Stimulated activated CD4-positive, alpha-beta T cell treated with anti-CD3 and anti-CD28 coated beads, Interleukin-15, amount 100 ng/mL, for 1 hour (primary cell): Measurements from ENCODE around the gene SLC8A1.

Source experiments
- DNase-seq, 2 donors: peaks; one replicate each; pipeline ENCODE4 v3.0.0-alpha.2; 2020; ENCODE audit warnings: low read depth in 1 of 2, low spot score in 1 of 2

SLC8A1 gene

DNA sequence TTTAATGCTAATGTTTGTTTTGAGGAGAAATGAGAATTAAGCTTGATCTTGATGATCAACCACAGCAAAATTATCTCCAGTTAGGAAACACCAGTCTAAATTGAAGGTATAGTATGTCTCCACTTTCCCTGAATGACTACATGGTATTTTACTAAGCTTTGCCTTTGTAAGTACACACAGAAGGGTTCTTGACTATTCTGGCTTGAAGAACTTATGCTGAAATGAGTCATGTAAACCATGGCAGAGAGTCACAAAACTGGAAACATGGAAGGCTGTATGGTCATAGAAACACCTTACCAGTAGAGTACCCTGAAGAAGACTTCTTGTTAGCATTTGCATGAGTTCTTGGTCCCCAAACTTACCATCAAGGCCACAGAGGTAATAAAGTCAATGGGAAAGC lies 250.5 kb downstream of the SLC8A1 start:
- DNase-seq: no peak

DNA sequence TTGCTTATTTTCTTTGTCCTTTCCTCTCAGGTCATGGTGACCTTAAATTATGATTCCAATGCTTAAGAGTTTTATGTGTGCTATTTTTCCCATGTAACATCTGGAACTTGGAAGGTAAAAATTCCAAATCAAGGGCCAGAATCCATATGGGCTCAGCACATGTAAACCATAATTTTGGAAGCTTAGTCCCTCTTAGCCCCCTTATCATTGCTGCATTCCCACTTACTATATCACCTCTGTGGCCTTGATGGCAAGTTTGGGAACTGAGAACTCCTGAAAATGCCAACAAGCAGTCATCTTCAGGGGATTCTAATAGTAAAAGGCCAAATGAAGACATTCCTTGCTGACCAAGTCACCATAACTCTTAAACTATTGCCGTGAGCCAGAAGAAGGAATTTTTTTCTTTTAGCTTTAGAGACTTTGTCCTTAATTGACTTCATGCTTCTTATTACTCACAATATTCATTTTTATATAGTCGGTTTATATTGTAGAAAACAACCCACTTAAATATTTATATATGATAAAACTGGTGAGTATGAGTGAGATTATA lies 251.4 kb downstream of the SLC8A1 start:
- no peak for DNase-seq

DNA sequence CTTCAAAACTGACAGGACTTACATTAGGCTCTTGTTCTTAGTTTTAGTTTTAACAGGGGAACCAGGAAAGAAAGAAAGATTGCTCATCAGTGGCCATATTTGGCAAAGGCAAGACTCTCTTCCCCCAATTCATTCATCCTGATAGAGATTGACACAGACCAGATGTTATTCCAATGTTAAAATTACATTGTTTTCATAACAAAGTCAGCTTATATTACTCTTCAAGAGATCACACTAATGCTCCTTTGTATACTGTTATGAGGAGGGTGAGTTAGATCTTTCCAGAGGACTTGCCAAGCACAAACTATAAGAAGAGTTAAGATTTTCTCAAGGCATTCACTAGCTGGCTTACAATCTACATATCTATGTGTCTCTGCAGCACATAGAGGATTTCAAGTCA lies 252.1 kb downstream of the SLC8A1 start:
- no peak for DNase-seq

DNA sequence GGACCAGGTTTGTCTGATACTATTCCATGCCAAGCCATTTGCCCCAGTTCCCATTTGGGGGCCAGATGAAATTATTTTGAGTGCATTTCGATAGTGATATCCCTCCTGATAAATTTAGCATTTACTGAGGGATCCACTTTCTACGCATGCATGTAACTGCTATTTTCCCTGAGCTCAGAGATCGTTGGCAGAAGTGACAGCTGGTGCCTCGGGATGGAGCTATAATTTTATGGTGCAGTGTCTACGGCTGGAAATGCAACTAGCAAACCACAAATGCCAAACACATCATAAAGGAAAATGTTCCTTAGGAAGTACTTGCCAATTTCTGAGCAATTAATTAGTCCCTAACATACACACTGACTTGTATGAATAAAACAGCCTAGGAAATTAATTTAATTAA lies 254.8 kb downstream of the SLC8A1 start:
- no peak for DNase-seq

DNA sequence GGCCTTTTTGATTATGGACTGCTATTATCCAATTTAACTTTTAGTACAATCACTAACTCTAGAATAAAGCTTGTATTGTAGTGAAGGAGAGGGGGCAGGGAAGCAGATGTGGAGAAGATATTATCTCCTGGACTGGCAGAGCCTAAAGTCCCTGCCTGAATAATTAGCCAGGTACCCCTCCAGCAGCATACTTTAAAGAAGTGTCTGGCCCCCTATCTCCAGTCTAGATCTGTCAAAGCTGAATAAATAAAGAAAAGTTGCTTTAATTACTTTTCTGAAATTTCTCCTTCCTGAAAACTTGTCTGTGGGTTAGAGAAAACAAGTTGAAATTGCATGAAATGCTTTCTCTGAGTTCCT lies 258.2 kb downstream of the SLC8A1 start:
- DNase-seq: no peak

DNA sequence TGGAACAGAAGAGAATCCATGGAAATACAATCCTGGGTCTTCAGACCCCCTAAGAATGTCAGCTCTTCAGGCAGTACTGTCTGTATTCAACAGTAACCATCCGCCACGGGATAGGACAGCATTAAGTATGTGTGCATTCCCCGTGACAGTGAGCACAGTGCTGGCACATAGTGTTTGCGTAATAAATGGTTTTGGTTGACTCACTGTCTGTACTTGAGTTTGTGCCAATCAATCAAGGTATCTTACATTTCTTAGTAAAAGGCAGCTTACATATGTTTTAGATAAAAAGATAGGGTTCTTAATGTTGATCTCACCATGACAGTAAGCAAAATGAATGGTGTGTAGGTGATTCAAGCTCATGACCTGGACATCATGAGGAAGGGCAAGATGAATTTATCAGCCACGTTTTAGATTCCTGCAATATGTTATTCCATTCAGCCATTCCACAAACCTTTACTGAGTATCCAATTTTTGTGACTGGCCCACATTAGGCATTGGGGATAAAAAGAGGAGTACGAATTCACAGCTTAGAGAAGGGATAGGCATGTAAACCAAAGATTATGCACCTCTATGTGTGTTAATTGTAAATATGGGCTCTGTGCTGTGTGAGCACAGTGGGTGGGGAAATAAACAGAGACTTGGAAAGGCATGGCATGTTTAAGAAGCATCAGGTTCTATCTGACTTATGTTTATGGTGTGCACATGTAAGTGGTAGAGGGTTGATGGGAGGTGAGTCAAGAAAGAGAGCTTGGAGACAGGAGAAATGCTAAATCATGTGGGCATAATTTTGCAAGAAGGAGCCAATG lies 258.8 kb downstream of the SLC8A1 start:
- no peak for DNase-seq

DNA sequence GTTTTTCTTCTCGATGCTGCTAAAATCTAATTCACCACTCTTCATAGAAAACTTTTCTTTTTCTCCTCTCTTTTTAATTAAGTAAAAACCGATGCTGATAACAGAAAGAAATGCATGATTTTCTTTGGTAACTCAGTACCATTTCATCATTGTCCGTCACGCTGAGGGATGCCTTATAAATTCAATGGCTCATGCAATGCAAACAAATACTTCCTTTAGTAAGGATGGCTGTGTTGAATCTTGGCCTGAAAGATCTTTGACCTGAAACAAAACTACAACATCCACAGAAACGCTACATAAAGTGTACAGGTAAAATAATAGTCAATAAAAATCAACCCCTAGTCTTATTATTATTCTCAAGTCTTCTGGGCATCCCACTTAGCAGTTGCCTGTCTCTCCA lies 261.4 kb downstream of the SLC8A1 start:
- DNase-seq: no peak

DNA sequence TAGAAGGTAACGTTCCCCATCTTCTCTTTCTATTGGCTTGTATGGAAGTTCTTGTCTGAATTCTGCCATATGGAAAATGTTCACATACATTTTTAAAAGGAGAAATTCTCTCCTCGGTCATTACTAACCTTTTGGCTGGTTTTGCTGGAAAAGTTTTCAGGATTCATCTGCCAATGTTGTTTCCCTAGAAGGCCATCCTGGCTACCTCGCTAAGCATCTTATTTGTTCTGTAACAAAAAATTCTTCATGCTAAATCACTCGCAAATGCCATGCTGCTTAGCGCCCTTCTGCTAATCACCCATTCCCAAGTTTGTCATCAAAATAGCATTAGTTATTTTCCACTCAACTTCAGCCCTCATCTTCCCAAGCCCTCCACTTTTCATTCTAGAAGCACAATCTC lies 262.0 kb downstream of the SLC8A1 start:
- DNase-seq: no peak

DNA sequence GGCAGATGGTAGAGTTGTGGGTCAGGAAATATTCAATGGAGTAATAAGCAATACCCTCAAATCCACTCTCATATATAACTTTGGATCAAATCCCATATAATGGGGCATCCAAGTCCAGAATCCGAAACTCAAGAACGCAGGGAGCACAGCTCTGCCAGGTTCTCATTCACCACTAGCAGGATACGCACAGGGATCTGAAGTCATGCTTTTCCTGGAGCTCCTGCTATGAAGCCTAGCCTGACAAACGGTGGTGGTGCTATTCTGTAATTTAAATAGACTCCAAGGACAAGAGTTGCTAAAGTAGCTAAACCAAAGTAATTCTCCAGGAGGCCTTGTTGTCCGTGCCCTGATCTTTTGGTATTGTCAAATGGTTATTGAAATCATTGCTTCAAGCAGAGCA lies 264.8 kb downstream of the SLC8A1 start:
- no peak for DNase-seq

DNA sequence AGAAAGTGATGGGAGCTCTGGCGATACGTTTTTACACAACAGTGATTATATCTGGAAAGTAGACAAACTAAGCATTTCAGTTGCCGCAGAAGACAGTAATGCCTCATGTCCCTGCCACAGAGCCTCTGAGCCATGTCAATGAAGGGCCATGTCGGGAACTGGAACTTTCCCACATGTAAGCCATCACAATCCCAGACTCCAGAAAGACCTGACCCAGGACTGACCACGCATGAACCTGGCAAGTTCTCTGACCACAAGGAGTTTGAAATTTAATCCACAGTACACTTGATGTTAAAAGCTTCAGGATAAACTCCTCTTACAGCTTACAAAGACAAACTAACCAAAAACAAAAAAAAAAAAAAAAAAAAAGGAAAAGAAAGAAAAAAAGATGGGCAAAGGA lies 267.3 kb downstream of the SLC8A1 start:
- DNase-seq: no peak

DNA sequence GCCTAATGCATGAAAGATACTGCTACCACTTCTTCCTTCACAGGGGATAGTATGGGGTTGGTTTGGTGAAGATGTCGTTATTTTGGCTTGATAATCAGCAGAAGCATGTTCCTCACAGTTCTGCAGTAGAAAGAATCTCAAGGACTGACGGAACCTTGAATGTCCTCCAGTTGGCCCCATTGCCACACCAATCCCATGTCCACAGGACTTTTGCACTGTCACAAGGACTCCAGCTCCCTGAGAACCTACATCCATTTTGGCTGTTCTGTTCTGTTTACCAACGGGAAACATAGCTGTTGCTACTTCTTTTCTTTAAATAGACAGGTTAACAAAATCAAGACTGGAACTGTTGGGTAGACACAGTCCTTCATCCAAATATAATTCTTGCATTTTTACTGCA lies 270.0 kb downstream of the SLC8A1 start:
- DNase-seq: no peak

DNA sequence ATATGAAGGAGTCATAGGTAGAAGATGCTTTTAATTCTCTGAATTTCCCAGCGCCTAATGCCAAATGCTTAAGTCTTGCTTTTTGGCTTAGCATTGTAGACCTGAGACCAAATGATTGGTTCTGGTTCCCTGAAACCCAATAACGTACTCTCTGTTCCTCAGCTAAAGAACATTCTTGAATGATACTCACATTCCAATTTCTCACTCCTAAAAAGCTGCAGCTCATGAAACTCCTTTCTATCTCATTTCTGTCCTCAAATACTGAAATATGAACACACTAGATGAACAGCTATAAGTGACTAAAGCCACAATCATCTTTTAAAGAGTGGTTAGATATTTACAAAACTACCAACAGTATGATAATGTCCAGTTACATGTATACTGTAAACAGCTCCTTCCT lies 272.1 kb downstream of the SLC8A1 start:
- no peak for DNase-seq

DNA sequence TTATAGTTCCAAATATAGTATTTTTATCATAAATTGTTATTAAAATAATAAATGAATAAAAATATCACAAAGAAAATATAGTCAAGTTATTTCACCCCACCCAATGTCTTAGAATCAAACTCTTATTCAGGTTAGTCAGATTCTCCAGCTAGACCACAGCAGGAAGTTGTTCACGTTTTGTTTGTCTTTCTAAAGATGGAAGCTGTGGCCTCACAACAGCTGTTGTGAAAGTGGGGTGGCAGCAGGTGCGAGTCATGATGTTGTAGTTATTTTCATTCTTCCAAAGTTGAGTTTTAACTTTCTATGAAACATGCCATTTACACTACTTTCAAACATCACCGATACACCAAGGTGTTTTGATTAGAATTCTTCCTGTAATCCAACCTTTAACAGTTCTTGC lies 272.9 kb downstream of the SLC8A1 start:
- DNase-seq: no peak

DNA sequence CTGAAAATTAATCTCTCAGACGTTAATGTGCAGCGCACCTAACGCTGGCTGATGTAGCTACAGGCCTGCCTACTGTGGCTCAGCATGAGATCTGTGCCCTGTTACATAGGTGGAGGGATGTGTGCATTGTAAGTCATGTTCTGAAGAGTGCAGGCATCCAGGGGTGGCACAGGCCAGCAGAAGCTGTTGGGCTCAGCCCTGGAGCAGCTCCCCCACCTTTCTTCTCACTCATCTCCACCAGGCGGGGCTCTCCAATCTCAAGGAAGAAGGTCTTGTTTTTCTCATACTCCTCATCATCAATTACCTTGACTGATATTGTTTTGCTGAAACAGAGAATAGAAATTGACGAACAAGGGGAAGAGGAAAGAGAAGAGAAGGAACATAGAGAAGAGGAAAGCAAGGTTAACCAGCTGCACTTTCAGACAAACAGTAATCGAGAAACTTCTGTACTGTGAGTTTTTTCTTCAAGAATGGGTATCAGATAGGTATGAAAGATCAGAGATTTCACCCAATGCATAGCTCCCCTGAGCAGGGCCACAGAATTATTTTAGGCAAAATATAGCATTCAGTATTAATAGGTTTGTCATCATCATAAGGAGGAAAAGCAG lies 273.6 kb downstream of the SLC8A1 start:
- no peak for DNase-seq

DNA sequence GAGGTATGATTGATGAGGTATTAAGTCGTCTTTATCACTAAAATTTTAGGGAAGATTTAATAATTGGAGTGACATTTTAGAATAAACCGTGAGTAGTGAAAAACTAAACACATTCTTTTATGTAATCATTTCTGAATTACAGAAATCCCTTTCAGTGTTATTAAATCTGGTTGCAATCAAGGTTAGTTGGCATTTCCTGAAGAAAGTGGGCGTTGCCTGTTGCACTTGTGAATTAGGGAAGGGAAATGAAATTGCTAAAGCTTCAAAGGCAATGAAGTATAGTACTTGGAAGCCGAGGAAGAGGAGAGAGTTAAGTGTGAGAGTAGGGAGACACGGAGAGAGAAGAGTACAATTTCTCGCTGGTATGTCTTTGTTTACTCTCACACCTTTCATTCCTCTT lies 274.5 kb downstream of the SLC8A1 start:
- DNase-seq: no peak

DNA sequence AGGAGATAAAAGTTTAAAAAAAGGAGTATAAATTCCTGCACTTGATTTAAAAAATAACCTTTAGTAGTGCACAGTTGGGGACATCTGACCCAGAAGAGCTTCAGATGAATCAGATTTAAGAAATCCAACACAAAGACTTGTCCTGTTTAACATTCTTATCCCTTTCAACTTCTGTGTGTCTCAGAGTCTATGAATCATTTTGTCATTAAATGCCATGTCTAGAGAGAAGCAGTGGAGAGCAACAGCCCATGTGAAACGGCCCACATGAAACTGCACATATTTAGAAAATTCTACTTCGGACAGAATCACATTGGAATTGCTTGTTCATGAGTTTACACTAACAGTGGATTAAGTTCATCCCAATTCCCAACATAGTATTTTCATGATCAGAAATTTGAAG lies 278.6 kb downstream of the SLC8A1 start:
- DNase-seq: no peak

DNA sequence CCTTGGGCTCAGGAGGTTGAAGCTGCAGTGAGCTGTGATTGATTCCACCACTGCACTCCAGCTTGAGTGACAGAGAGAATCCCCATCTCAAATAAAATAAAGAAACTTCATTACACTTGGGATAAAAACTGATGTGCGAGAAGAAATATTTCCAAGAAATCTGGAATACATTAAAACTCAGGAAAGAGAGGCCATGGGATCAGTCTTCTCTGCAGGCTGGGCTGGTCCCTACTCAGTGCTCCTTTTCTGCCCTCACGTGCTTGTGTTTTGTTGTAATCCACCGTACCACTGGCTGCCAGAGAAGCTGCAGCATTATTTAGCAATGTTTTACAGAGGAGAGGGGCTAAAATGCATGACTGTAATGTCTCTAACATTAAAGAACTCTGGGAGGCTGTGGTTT lies 282.0 kb downstream of the SLC8A1 start:
- DNase-seq: no peak

DNA sequence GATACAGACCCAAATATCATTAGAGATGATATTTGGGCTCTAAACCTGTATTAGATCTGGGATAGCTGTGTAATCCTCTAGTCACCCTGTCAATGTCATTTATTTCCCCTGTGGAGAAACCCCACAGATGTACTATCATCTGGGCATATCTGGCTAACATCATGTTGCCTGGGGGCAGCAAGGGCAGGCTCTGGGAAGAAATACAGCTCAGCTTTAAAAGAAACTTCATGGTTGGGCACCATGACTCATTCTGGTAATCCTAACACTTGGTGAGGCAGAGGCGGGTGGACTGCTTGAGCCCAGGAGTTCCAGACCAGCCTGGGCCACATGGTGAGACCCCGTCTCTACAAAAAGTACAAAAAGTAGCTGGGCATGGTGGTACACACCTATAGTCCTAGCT lies 282.5 kb downstream of the SLC8A1 start:
- DNase-seq: no peak

DNA sequence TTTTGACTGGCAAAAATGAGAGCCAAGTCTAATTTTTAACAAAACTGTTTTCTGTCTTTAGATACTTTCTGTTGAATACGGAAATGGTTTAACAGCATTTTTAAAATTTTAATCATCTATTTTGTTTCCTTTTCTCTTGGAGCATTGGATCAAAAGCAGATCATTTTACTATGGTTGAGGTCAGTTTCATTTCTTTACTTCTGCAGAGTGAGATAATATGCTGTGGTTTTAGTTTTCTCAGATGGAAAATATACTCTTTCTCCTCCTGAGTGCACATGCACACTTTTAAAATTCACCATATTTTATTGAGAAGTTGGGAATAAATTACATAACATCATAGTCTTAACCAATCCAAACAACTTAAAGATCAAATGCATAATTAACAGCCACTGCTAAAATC lies 283.3 kb downstream of the SLC8A1 start:
- no peak for DNase-seq

DNA sequence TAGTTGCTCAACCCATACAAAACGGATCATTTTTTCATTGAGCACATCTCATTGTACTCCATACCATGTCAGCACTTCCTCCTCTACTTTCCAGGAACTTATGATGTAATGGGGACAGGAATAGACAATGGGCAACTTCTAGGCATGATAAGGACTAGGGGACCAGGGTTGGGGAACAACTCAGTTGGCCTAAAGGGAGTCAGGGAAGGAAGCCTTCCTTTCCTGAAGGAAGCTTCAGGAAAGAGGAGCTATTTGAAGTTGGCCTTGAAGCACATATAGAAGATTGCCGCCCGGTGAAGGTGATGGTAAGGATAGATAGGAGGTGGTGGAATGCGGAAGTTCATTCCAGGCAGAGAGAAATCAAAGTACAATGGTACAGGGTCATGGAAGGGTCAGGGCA lies 283.9 kb downstream of the SLC8A1 start:
- DNase-seq: no peak

DNA sequence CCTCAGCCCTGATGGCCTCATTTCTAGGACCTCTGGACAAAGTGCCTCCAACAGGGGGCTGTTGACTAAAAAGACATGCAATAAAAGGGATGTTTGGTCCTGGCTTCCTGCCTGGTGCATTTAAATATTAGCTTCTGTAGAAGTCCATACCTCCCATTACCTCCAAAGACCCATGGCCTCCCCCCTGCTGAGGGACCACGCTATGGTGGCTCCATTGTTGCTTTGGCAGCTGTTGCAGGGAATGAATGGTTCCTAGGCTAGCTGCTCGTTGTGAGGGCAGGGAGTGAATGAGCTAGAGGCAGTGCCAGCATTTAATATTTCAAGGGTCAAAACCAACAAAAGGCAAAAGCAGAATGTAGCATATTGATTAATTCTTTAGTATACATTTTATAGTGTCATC lies 285.9 kb downstream of the SLC8A1 start:
- DNase-seq: no peak

DNA sequence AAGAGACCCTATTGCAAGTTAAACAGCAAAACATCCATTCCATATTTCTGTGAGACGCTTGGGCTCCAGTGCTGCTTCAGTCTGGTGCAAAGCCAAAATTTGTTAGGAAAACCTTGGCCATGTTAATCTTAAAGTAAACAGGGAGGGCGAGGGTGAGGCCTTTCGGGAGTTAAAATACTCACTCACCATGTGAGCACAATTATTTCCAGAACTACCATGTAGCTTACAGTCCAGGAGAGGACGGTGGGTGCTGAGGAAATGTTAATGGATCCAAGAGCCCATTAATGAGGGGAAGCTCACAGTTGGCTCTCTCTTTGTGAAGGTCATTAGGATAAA lies 286.4 kb downstream of the SLC8A1 start:
- no peak for DNase-seq
